NB4 (cell line): Measurements from ENCODE around the gene PDE1A.

Experiments used
- DNase-seq: peaks from one replicate; pipeline ENCODE4 v3.0.0; 2010; ENCODE audit warnings: low read depth
- H3K4me3 ChIP-seq: one replicate; pipeline ENCODE4 v1.5.1; 2011; ENCODE audit warnings: mild to moderate bottlenecking, low read depth, low read length, moderate library complexity
- MYC ChIP-seq: IDR thresholded peaks from 2 replicates; pipeline ENCODE4 v1.6.1; 2011; ENCODE audit warnings: low read depth, low read length
- POLR2A ChIP-seq: IDR thresholded peaks from 2 replicates; pipeline ENCODE4 v1.6.1; 2011; ENCODE audit warnings: mild to moderate bottlenecking; ENCODE audit not compliant: insufficient read length; ENCODE audit errors: extremely low read depth
- TF ChIP-seq, protein P1 (sequence below): IDR thresholded peaks from one replicate; pipeline ENCODE4 v1.5.1; 2012; ENCODE audit warnings: low read depth, low read length
- TF ChIP-seq, protein P2 (sequence below): IDR thresholded peaks from 2 replicates; pipeline ENCODE4 v1.6.1; 2011; ENCODE audit warnings: low read depth, low read length

PDE1A gene

DNA sequence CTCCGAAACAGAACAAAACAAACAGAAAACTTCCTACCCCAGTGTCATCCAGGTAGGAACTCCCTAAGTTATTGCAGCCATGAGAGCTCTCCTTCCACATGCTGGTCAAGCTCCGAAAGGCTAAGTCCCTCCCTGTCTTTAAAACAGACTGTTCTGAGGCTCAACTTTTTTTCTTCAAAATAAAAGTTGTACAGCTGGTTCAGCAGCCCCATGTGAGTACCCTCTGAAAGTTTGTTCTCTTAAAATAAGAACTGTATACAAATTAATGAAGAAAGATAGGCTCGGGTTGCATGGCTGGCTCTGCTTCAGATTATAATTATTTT lies at the start of gene PDE1A:
TSS of gene PDE1A (minus strand) at position 119 of the 323 bp plus-strand sequence.
- DNase-seq, result no peak
- TF ChIP-seq, protein P1, sequence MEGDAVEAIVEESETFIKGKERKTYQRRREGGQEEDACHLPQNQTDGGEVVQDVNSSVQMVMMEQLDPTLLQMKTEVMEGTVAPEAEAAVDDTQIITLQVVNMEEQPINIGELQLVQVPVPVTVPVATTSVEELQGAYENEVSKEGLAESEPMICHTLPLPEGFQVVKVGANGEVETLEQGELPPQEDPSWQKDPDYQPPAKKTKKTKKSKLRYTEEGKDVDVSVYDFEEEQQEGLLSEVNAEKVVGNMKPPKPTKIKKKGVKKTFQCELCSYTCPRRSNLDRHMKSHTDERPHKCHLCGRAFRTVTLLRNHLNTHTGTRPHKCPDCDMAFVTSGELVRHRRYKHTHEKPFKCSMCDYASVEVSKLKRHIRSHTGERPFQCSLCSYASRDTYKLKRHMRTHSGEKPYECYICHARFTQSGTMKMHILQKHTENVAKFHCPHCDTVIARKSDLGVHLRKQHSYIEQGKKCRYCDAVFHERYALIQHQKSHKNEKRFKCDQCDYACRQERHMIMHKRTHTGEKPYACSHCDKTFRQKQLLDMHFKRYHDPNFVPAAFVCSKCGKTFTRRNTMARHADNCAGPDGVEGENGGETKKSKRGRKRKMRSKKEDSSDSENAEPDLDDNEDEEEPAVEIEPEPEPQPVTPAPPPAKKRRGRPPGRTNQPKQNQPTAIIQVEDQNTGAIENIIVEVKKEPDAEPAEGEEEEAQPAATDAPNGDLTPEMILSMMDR, result no peak

DNA sequence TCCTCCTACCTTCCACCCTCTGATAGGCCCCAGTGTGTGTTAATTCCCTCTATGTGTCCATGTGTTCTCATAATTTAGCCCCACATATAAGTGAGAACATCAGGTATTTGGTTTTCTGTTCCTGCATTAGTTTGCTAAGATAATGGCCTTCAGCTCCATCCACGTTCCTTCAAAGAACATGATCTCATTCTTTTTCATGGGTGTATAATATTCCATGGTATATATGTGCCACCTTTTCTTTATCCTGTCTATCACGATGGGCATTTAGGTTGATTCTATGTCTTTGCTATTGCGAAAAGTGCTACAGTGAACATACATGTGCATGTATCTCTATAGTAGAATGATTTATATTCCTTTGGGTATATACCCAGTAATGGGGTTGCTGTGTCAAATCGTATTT lies 46.8 kb upstream of the PDE1A start:
- TF ChIP-seq, protein P2, sequence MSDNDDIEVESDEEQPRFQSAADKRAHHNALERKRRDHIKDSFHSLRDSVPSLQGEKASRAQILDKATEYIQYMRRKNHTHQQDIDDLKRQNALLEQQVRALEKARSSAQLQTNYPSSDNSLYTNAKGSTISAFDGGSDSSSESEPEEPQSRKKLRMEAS, result no peak
- TF ChIP-seq, protein P1, result no peak
- no peak for TF ChIP-seq POLR2A
- no peak for TF ChIP-seq MYC
- H3K4me3 ChIP-seq, result no peak overlapping the region
- DNase-seq, result no peak

More for the DNA sequence above, at the start of gene PDE1A:
- H3K4me3 ChIP-seq, result no peak within 1 kb of the TSS

DNA sequence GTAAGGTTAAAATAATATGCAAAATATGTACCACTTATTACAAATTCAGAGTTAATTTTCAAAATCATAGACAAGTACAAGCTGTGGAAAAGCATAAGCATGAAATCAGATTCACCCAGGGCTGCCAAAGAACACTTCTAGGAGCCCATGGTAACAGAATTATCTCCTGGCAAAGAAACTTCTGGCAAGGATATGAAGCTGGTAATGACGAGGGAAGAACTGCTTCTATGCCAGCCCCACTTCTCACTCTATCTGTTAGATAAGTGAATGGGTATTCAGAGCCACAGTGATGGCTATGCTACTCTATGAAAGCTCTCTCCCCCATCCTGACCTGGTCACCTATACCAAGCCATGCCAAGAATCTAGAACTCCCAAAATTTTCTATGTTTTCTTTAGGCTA lies 36.9 kb upstream of the PDE1A start:
- no peak for DNase-seq
- no peak for TF ChIP-seq MYC
- TF ChIP-seq, protein P2, result no peak
- no peak for TF ChIP-seq POLR2A
- TF ChIP-seq, protein P1, result no peak
- no peak overlapping the region for H3K4me3 ChIP-seq

DNA sequence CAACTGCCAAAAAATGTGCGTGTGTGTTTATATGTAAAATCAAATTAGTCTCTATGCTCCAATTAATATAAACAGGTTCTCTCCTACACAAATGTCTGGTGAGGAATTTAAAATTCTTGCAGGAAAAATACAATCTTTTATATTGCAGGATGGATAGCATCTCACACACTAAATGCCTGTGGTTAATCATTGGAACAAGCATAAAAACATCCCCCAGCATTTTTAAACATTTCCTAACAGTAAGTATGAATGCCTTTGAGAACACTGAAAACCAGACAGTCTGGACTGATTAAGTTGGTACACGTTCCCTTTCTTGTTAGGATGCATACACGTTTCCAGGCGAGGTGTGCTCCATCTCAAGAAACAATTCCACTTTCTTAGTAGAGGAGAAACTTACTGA lies 29.9 kb upstream of the PDE1A start:
- no peak overlapping the region for H3K4me3 ChIP-seq
- DNase-seq, result no peak
- no peak for TF ChIP-seq POLR2A

DNA sequence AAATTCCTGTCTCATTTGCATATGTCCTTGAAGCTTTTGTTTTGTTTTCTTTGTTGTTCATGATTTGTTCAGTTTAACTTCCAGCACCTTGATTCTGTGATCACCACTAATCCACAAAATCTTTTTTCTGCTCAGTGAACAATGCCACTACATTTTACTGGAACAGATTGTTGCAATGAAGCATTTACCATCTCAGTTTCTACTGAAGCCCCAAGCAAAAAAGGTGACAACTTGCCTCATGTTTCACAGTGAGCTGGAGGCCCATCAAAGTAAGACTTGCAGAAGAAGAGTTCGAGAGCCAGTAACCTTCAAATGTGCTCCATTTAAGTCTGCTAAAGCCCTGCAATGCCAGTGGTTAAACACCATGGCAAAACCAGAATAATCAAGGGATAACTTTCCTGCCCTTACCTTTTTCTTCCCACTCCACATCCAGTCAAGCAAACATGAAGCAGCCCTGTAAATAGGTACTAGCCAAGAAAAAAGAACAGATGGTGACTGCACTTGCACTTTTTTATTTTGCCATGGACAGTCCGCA lies 25.7 kb upstream of the PDE1A start:
- H3K4me3 ChIP-seq, result no peak overlapping the region
- no peak for DNase-seq
- TF ChIP-seq POLR2A (no peak), MYC (no peak)
- TF ChIP-seq, protein P2, result no peak
- TF ChIP-seq, protein P1, result no peak

DNA sequence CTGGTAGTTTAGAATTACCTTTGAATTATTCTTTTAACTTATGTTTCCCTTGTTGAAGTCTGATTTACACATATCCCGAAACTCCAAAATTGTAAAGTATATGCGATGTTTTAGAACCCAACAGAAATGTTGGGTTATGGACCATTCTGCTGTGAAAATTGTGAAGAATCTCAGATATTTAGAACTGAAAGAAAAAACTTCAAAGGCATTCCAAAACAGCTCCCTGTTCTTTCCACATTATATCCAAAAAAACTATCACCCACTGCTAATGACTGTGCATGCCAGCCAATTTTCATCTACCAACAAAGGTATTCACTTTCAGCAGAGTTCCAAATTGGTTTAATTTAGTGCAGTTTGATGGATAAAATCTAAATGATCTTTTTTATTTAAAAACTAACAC lies 21.5 kb upstream of the PDE1A start:
- DNase-seq, result no peak
- TF ChIP-seq, protein P2, result no peak
- TF ChIP-seq POLR2A, result no peak
- no peak for TF ChIP-seq MYC
- TF ChIP-seq, protein P1, result no peak
- H3K4me3 ChIP-seq, result no peak overlapping the region
